HCT116 (cell line): Measurements from ENCODE around the gene GSAP. TPM values are rescaled to one million over a fixed set of nuclear protein-coding genes. Genes with fewer than 3 reads are reported as not detected.

Source experiments
- ATAC-seq: fragments of 200-7000 bp; cut with Tn5 transposase; 2 replicates; pipeline ENCODE4 v1.9.1; 2020; ENCODE audit warnings: mild to moderate bottlenecking, moderate library complexity
- BruUV-seq: library from RNA; stranded (reverse); fragments of 400-500 nt; replicated peaks from 2 replicates; lab custom pipeline; 2021; lab: Mats Ljungman, UMichigan
- CTCF ChIA-PET: fragments of 300-600 bp; sonication (Branson Sonifier 250); formaldehyde crosslinking; loops from one replicate; lab custom pipeline; 2021; ENCODE audit warnings: antibody characterized with exemption; lab: Charles Lee
- POLR2A ChIA-PET: fragments of 300-600, 350-600 bp; sonication (Branson Sonifier 250); formaldehyde crosslinking; loops from one replicate; lab custom pipeline; 2021; ENCODE audit warnings: antibody characterized with exemption; lab: Charles Lee
- RAD21 ChIA-PET, 2 experiments: fragments of 300-600 bp; sonication (Branson Sonifier 250); formaldehyde crosslinking; loops; one replicate each; lab custom pipeline; 2023; ENCODE audit warnings: low total read pairs in 2 of 2; ENCODE audit not compliant: uncharacterized antibody in 2 of 2, unreplicated experiment in 2 of 2, low non-redundant PET in 1 of 2; lab: Charles Lee
- DNase-seq: peaks from one replicate; pipeline ENCODE4 v3.0.0-alpha.2; 2010; ENCODE audit warnings: low read depth, low spot score
- H2AFZ ChIP-seq: fragments of 200-600 bp; shearing (Covaris generic), sonication (generic); 2 replicates; pipeline ENCODE4 v1.6.1; 2017; ENCODE audit warnings: low read depth, mixed run types, mixed read lengths, antibody characterized with exemption, low read length; ENCODE audit not compliant: poor library complexity, severe bottlenecking
- H3K27ac ChIP-seq: 2 replicates; pipeline ENCODE4 v1.5.1; 2012; ENCODE audit warnings: low read depth, low read length
- H3K27me3 ChIP-seq: fragments of 200-600 bp; sonication (generic); 2 replicates; pipeline ENCODE4 v1.6.1; 2016; ENCODE audit warnings: mixed run types, low read length, mixed read lengths; ENCODE audit not compliant: insufficient read depth
- H3K36me3 ChIP-seq, 2 experiments: fragments of 200-500 bp in 1 of 2; fragments of 200-600 bp in 1 of 2; sonication (Bioruptor generic) in 1 of 2; sonication (generic) in 1 of 2; 2 replicates each; pipeline versions ENCODE4 v1.5.1 to v1.6.1; 2014 to 2016; ENCODE audit warnings: low read length in 2 of 2, inconsistent platforms in 1 of 2, mixed read lengths in 1 of 2, mixed run types in 1 of 2; ENCODE audit not compliant: insufficient read depth in 2 of 2, control insufficient read depth in 1 of 2
- H3K4me1 ChIP-seq, 2 experiments: fragments of 200-600 bp in 1 of 2; sonication (generic) in 1 of 2; 2 replicates each; pipeline versions ENCODE4 v1.5.1 to v1.6.1; 2012 to 2017; ENCODE audit warnings: low read length in 2 of 2, inconsistent platforms in 1 of 2, mild to moderate bottlenecking in 1 of 2, mixed read lengths in 1 of 2, mixed run types in 1 of 2, moderate library complexity in 1 of 2; ENCODE audit not compliant: insufficient read depth in 2 of 2, control insufficient read depth in 1 of 2
- H3K4me2 ChIP-seq: fragments of 200-600 bp; sonication (generic); 2 replicates; pipeline ENCODE4 v1.6.1; 2017; ENCODE audit warnings: mixed run types, low read length, mixed read lengths
- H3K4me3 ChIP-seq, 2 experiments: fragments of 200-600 bp in 1 of 2; sonication (generic) in 1 of 2; replicated peaks in 1 of 2; 2 replicates each; pipeline ENCODE4 v1.5.1; 2011 to 2016; ENCODE audit warnings: low read length in 2 of 2, control low read depth in 1 of 2, low read depth in 1 of 2, mild to moderate bottlenecking in 1 of 2, mixed read lengths in 1 of 2, mixed run types in 1 of 2
- H3K79me2 ChIP-seq: fragments of 200-600 bp; sonication (generic); 2 replicates; pipeline ENCODE4 v1.6.1; 2017; ENCODE audit warnings: mild to moderate bottlenecking, mixed run types, low read length, moderate library complexity, mixed read lengths; ENCODE audit not compliant: insufficient read depth
- H3K9ac ChIP-seq: fragments of 200-600 bp; sonication (generic); 2 replicates; pipeline ENCODE4 v1.6.1; 2016; ENCODE audit warnings: low read length, mixed read lengths
- H3K9me2 ChIP-seq: fragments of 200-600 bp; sonication (generic), shearing (Covaris generic); 2 replicates; pipeline ENCODE4 v1.6.1; 2017; ENCODE audit warnings: mixed run types, mild to moderate bottlenecking, moderate library complexity; ENCODE audit not compliant: insufficient read depth
- H3K9me3 ChIP-seq, 2 experiments: fragments of 200-500 bp in 1 of 2; fragments of 200-600 bp in 1 of 2; sonication (Bioruptor generic) in 1 of 2; sonication (generic) in 1 of 2; 2 replicates each; pipeline ENCODE4 v1.6.1; 2014 to 2017; ENCODE audit warnings: low read length in 2 of 2, mixed read lengths in 2 of 2, inconsistent platforms in 1 of 2, low read depth in 1 of 2, mild to moderate bottlenecking in 1 of 2, mixed run types in 1 of 2, moderate library complexity in 1 of 2; ENCODE audit not compliant: control insufficient read depth in 1 of 2, insufficient read depth in 1 of 2
- H4K20me1 ChIP-seq: fragments of 200-600 bp; sonication (generic), shearing (Covaris generic); 2 replicates; pipeline ENCODE4 v1.6.1; 2017; ENCODE audit warnings: mixed run types, mild to moderate bottlenecking, moderate library complexity; ENCODE audit not compliant: insufficient read depth
- CBX3 ChIP-seq: IDR thresholded peaks from 2 replicates; pipeline ENCODE4 v1.6.1; 2012; ENCODE audit warnings: low read depth
- CEBPB ChIP-seq: IDR thresholded peaks from 2 replicates; pipeline ENCODE4 v1.6.1; 2012; ENCODE audit warnings: low read depth
- ELF1 ChIP-seq: IDR thresholded peaks from 2 replicates; pipeline ENCODE4 v1.6.1; 2012; ENCODE audit warnings: low read depth, borderline replicate concordance
- EZH2 ChIP-seq: fragments of 200-600 bp; sonication (generic); IDR thresholded peaks from 2 replicates; pipeline ENCODE4 v1.6.1; 2017; ENCODE audit warnings: antibody characterized with exemption, mixed run types
- POLR2A ChIP-seq: IDR thresholded peaks from 2 replicates; pipeline ENCODE4 v1.7.0; 2011; ENCODE audit warnings: borderline replicate concordance; ENCODE audit not compliant: insufficient read depth, insufficient read length; ENCODE audit errors: extremely low read depth
- POLR2AphosphoS5 ChIP-seq: IDR thresholded peaks from 2 replicates; pipeline ENCODE4 v1.6.1; 2011; ENCODE audit warnings: mild to moderate bottlenecking, low read depth, low read length, moderate library complexity
- TCF7L2 ChIP-seq: IDR thresholded peaks from 2 replicates; pipeline ENCODE4 v1.7.0; 2011; ENCODE audit warnings: borderline replicate concordance, inconsistent platforms; ENCODE audit not compliant: insufficient read depth, insufficient read length; ENCODE audit errors: extremely low read depth
- YY1 ChIP-seq: IDR thresholded peaks from 2 replicates; pipeline ENCODE4 v1.6.1; 2011; ENCODE audit warnings: low read length, low read depth, moderate library complexity, mild to moderate bottlenecking; ENCODE audit not compliant: insufficient replicate concordance; ENCODE audit errors: extremely low read depth
- ZNF274 ChIP-seq: fragments of 200-500 bp; sonication (Bioruptor generic); IDR thresholded peaks from 2 replicates; pipeline ENCODE4 v1.6.1; 2014; ENCODE audit warnings: mild to moderate bottlenecking, low read depth, low read length, inconsistent platforms
- intact Hi-C: fragments of 100-400 bp; cut with micrococcal nuclease; formaldehyde crosslinking; loops from 2 replicates; pipeline ENCODE4 v1.10.0; 2022
- total RNA-seq: library from RNA; stranded (reverse); gene quantifications from one replicate; pipeline ENCODE4 v1.2.1, GENCODE V29; 2021; ENCODE audit not compliant: unreplicated experiment
- TF ChIP-seq, protein P1 (sequence below): IDR thresholded peaks from 2 replicates; pipeline ENCODE4 v1.6.1; 2011; ENCODE audit warnings: mild to moderate bottlenecking, low read length, moderate library complexity; ENCODE audit not compliant: insufficient replicate concordance; ENCODE audit errors: extremely low read depth
- TF ChIP-seq, protein P2 (sequence below): IDR thresholded peaks from 2 replicates; pipeline ENCODE4 v1.6.1; 2012
- TF ChIP-seq, protein P3 (sequence below): IDR thresholded peaks from 2 replicates; pipeline ENCODE4 v1.6.1; 2012; ENCODE audit warnings: low read depth

Gene GSAP
- total RNA-seq, 1 experiment from 2014 or later = not detected

DNA sequence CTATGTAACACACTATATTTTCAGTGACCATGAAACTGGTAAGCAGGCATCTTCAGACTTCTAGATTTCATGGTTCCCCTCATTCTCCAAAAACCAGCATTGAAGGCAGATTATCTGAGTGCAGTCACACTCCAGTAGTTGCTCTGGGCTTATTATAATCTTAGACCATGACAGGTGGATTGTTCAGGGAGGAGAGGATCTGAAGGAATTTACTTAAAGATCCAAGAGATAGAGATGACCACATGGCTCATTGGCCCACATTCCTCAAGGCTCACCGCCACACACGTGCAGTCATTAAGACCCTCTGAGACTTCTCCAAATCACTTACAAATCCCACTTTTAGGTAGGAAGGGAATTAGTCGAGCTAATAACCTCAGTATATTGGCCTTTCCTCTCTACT, 55.2 kb downstream of the GSAP start (continued):
- TF ChIP-seq CBX3 (no peak), YY1 (no peak), ZNF274 (no peak), ELF1 (no peak), TCF7L2 (no peak), EZH2 (no peak)
- TF ChIP-seq, protein P1, sequence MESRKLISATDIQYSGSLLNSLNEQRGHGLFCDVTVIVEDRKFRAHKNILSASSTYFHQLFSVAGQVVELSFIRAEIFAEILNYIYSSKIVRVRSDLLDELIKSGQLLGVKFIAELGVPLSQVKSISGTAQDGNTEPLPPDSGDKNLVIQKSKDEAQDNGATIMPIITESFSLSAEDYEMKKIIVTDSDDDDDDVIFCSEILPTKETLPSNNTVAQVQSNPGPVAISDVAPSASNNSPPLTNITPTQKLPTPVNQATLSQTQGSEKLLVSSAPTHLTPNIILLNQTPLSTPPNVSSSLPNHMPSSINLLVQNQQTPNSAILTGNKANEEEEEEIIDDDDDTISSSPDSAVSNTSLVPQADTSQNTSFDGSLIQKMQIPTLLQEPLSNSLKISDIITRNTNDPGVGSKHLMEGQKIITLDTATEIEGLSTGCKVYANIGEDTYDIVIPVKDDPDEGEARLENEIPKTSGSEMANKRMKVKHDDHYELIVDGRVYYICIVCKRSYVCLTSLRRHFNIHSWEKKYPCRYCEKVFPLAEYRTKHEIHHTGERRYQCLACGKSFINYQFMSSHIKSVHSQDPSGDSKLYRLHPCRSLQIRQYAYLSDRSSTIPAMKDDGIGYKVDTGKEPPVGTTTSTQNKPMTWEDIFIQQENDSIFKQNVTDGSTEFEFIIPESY = no peak
- TF ChIP-seq, protein P2, sequence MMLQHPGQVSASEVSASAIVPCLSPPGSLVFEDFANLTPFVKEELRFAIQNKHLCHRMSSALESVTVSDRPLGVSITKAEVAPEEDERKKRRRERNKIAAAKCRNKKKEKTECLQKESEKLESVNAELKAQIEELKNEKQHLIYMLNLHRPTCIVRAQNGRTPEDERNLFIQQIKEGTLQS = no peak

DNA sequence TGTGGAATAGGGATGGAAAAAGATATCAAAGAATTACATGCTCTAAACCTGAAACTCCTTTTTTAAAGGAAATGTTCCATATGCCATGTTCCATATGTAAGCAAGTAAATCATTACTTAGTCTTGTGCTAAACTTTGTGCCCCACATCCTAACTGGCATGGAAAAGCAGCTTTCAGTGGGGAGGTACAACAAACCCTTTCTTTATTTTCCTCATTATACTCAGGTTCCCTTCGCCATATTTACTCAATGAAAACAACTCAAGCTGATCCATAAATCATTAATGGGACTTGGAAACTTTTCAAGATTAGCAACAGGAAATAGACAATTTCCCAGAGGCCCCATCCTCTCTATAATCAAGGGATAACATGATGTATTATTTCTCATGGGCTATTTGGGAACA, 56.0 kb downstream of the GSAP start:
- intact Hi-C loops = no loop called here
- Histone ChIP-seq H3K4me2 (no peak overlapping the region), H3K79me2 (no peaks in the 10 kb centered on the region), H3K36me3 (no peaks in the 10 kb centered on the region), H3K9ac (no peak overlapping the region), H3K4me1 (no peaks in the 10 kb centered on the region), H3K9me2 (no peaks in the 10 kb centered on the region), H2AFZ (no peak overlapping the region), H3K27me3 (no peaks in the 10 kb centered on the region), H4K20me1 (no peaks in the 10 kb centered on the region), H3K27ac (no peak overlapping the region), H3K4me3 (no peak overlapping the region), H3K9me3 (no peaks in the 10 kb centered on the region)
- BruUV-seq = no TSS peak
- ATAC-seq (no peak), DNase-seq (no peak)
- CTCF ChIA-PET = no interaction called here
- POLR2A ChIA-PET = no interaction called here
- TF ChIP-seq TCF7L2 = no peak
- TF ChIP-seq POLR2A = no peak
- no peak for TF ChIP-seq POLR2AphosphoS5
- TF ChIP-seq ELF1 = no peak
- no peak for TF ChIP-seq CEBPB
- TF ChIP-seq, protein P3, sequence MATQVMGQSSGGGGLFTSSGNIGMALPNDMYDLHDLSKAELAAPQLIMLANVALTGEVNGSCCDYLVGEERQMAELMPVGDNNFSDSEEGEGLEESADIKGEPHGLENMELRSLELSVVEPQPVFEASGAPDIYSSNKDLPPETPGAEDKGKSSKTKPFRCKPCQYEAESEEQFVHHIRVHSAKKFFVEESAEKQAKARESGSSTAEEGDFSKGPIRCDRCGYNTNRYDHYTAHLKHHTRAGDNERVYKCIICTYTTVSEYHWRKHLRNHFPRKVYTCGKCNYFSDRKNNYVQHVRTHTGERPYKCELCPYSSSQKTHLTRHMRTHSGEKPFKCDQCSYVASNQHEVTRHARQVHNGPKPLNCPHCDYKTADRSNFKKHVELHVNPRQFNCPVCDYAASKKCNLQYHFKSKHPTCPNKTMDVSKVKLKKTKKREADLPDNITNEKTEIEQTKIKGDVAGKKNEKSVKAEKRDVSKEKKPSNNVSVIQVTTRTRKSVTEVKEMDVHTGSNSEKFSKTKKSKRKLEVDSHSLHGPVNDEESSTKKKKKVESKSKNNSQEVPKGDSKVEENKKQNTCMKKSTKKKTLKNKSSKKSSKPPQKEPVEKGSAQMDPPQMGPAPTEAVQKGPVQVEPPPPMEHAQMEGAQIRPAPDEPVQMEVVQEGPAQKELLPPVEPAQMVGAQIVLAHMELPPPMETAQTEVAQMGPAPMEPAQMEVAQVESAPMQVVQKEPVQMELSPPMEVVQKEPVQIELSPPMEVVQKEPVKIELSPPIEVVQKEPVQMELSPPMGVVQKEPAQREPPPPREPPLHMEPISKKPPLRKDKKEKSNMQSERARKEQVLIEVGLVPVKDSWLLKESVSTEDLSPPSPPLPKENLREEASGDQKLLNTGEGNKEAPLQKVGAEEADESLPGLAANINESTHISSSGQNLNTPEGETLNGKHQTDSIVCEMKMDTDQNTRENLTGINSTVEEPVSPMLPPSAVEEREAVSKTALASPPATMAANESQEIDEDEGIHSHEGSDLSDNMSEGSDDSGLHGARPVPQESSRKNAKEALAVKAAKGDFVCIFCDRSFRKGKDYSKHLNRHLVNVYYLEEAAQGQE = no peak
- RAD21 ChIA-PET = no interaction called here
